HG03439 (cell line): Measurements from ENCODE around the gene LHFPL3.

ENCODE experiments used
- ATAC-seq: cut with Tn5 transposase; IDR thresholded peaks from one replicate; pipeline ENCODE4 v1.9.1; 2021; ENCODE audit warnings: mild to moderate bottlenecking, moderate library complexity; ENCODE audit not compliant: unreplicated experiment

The LHFPL3 gene

GRCh38 chr7:104794589-104794988 lies 466.2 kb downstream of the LHFPL3 start:
- ATAC-seq: no peak

- ATAC-seq: no peak
Observed at GRCh38 chr7:104795086-104795485, 466.7 kb downstream of the LHFPL3 start.

GRCh38 chr7:104795616-104796398 lies 467.4 kb downstream of the LHFPL3 start:
- ATAC-seq: no peak

- ATAC-seq: no peak
Observed at GRCh38 chr7:104800307-104800706, 471.9 kb downstream of the LHFPL3 start.

GRCh38 chr7:104801022-104801421 lies 472.6 kb downstream of the LHFPL3 start:
- ATAC-seq: no peak

GRCh38 chr7:104803931-104804330 lies 475.5 kb downstream of the LHFPL3 start:
- ATAC-seq: no peak

- no peak for ATAC-seq
Observed at GRCh38 chr7:104804696-104805095, 476.3 kb downstream of the LHFPL3 start.

- ATAC-seq: no peak
Observed at GRCh38 chr7:104805449-104806317, 477.3 kb downstream of the LHFPL3 start.

- ATAC-seq: no peak
Observed at GRCh38 chr7:104807671-104808070, 479.3 kb downstream of the LHFPL3 start.

- ATAC-seq: no peak
Observed at GRCh38 chr7:104809906-104810305, 481.5 kb downstream of the LHFPL3 start.

- no peak for ATAC-seq
Observed at GRCh38 chr7:104814126-104814525, 485.7 kb downstream of the LHFPL3 start.

GRCh38 chr7:104814671-104815400 lies 486.4 kb downstream of the LHFPL3 start:
- no peak for ATAC-seq

GRCh38 chr7:104816537-104816936 lies 488.1 kb downstream of the LHFPL3 start:
- no peak for ATAC-seq

GRCh38 chr7:104818961-104819880 lies 490.8 kb downstream of the LHFPL3 start:
- ATAC-seq: no peak

GRCh38 chr7:104820836-104821535 lies 492.6 kb downstream of the LHFPL3 start:
- no peak for ATAC-seq

GRCh38 chr7:104823177-104823576 lies 494.8 kb downstream of the LHFPL3 start:
- ATAC-seq: no peak

GRCh38 chr7:104825099-104825498 lies 496.7 kb downstream of the LHFPL3 start:
- ATAC-seq: no peak

- ATAC-seq: no peak
Observed at GRCh38 chr7:104826135-104826534, 497.7 kb downstream of the LHFPL3 start.

GRCh38 chr7:104836976-104837375 lies 508.6 kb downstream of the LHFPL3 start:
- no peak for ATAC-seq
